RWPE2 (cell line): Measurements from ENCODE around the gene TMEM243.
"Not testable (repeated sequence)": the region's sequence is repeated elsewhere in the genome, so short reads cannot be mapped to it uniquely, and the experiment has no call there.

Experiments used
- ATAC-seq: fragments of 200-7000 bp; cut with Tn5 transposase; 3 replicates; pipeline ENCODE4 v1.9.1; 2021; ENCODE audit warnings: low read depth
- DNase-seq: peaks from one replicate; pipeline ENCODE4 v3.0.0-alpha.2; 2020; ENCODE audit warnings: low spot score
- H3K27ac ChIP-seq: fragments of 450-650 bp; 2 replicates; pipeline ENCODE4 v1.5.1; 2017; ENCODE audit warnings: mild to moderate bottlenecking; ENCODE audit not compliant: poor library complexity, severe bottlenecking
- H3K27me3 ChIP-seq: fragments of 250-450 bp; sonication (Bioruptor Pico); 2 replicates; pipeline ENCODE4 v1.5.1; 2021; ENCODE audit warnings: mild to moderate bottlenecking, moderate library complexity; ENCODE audit not compliant: insufficient read depth, poor library complexity, severe bottlenecking
- H3K36me3 ChIP-seq: fragments of 250-450 bp; sonication (Bioruptor Pico); 2 replicates; pipeline ENCODE4 v1.5.1; 2020; ENCODE audit warnings: low read depth, mild to moderate bottlenecking, moderate library complexity
- H3K4me1 ChIP-seq: fragments of 250-450 bp; sonication (Bioruptor Pico); 2 replicates; pipeline ENCODE4 v1.5.1; 2021; ENCODE audit warnings: mild to moderate bottlenecking, moderate library complexity; ENCODE audit not compliant: insufficient read depth, poor library complexity, severe bottlenecking
- H3K4me3 ChIP-seq: fragments of 250-450 bp; sonication (Bioruptor Pico); 2 replicates; pipeline ENCODE4 v1.5.1; 2021; ENCODE audit warnings: mild to moderate bottlenecking, moderate library complexity; ENCODE audit not compliant: severe bottlenecking
- H3K9me3 ChIP-seq: fragments of 250-450 bp; sonication (Bioruptor Pico); 2 replicates; pipeline ENCODE4 v1.5.1; 2021; ENCODE audit warnings: mild to moderate bottlenecking, moderate library complexity; ENCODE audit not compliant: severe bottlenecking
- CTCF ChIP-seq: fragments of 450-650 bp; IDR thresholded peaks from one replicate; pipeline ENCODE4 v1.5.1; 2017; ENCODE audit warnings: mild to moderate bottlenecking, moderate library complexity; ENCODE audit not compliant: poor library complexity, severe bottlenecking

The TMEM243 gene

GRCh38 chr7:87219545-87220025 lies at the start of gene TMEM243:
Gene TMEM243, minus strand, starts transcription at chr7:87219732. Its CDS starts 229 bp downstream, at chr7:87219503.
- ATAC-seq, result peak; percentile 68
- peak; percentile 25 for TF ChIP-seq CTCF
- H3K4me1 ChIP-seq, result peaks cover 4% of the 10 kb centered on the region
- H3K9me3 ChIP-seq, result no peaks in the 10 kb centered on the region
- peak within 1 kb of the TSS; percentile 79 for H3K4me3 ChIP-seq
- DNase-seq, result peak; percentile 74
- H3K27ac ChIP-seq, result peak within 1 kb of the TSS; percentile 63
- peaks cover 22% of the 10 kb centered on the region for H3K36me3 ChIP-seq
- no peaks in the 10 kb centered on the region for H3K27me3 ChIP-seq

GRCh38 chr7:87267239-87267900 lies 47.8 kb upstream of the TMEM243 start:
- no peaks in the 10 kb centered on the region for H3K27me3 ChIP-seq
- ATAC-seq (no peak), DNase-seq (no peak)
- H3K36me3 ChIP-seq, result no peaks in the 10 kb centered on the region
- no peak overlapping the region for H3K4me3 ChIP-seq
- no peaks in the 10 kb centered on the region for H3K4me1 ChIP-seq
- TF ChIP-seq CTCF, result no peak
- H3K27ac ChIP-seq, result no peak overlapping the region
- H3K9me3 ChIP-seq, result no peaks in the 10 kb centered on the region

GRCh38 chr7:87263537-87263936 lies 44.0 kb upstream of the TMEM243 start:
- Histone ChIP-seq H3K27me3 (no peaks in the 10 kb centered on the region), H3K4me3 (no peak overlapping the region), H3K36me3 (no peaks in the 10 kb centered on the region), H3K4me1 (no peaks in the 10 kb centered on the region), H3K27ac (no peak overlapping the region), H3K9me3 (no peaks in the 10 kb centered on the region)
- no peak for TF ChIP-seq CTCF
- no peak for ATAC-seq
- no peak for DNase-seq

- no peak for DNase-seq
- TF ChIP-seq CTCF, result no peak
These were observed 34.1 kb upstream of the TMEM243 start for GRCh38 chr7:87253589-87254087.

GRCh38 chr7:87245671-87246070 lies 26.1 kb upstream of the TMEM243 start:
- not testable (repeated sequence) for H3K27me3 ChIP-seq, H3K27ac ChIP-seq, H3K36me3 ChIP-seq, ATAC-seq, H3K4me3 ChIP-seq, H3K4me1 ChIP-seq, DNase-seq, H3K9me3 ChIP-seq

More at GRCh38 chr7:87253589-87254087, 34.1 kb upstream of the TMEM243 start:
- Histone ChIP-seq H3K9me3 (no peaks in the 10 kb centered on the region), H3K27ac (no peak overlapping the region), H3K27me3 (no peaks in the 10 kb centered on the region), H3K4me3 (no peak overlapping the region), H3K36me3 (no peaks in the 10 kb centered on the region), H3K4me1 (no peaks in the 10 kb centered on the region)
- no peak for ATAC-seq

- DNase-seq, H3K27ac ChIP-seq, H3K4me1 ChIP-seq, H3K9me3 ChIP-seq, H3K36me3 ChIP-seq, H3K27me3 ChIP-seq, ATAC-seq, H3K4me3 ChIP-seq: not testable (repeated sequence)
These were observed 19.0 kb upstream of the TMEM243 start for GRCh38 chr7:87238464-87239051.
